ENCODE results near the gene ADAMTSL2. TPM values are rescaled to one million over a fixed set of nuclear protein-coding genes. Genes with fewer than 3 reads are reported as not detected.

ADAMTSL2 gene
- total RNA-seq, 4 donors from 2014 or later, result 2.8 to 6.6 (median 3.2) TPM

DNA sequence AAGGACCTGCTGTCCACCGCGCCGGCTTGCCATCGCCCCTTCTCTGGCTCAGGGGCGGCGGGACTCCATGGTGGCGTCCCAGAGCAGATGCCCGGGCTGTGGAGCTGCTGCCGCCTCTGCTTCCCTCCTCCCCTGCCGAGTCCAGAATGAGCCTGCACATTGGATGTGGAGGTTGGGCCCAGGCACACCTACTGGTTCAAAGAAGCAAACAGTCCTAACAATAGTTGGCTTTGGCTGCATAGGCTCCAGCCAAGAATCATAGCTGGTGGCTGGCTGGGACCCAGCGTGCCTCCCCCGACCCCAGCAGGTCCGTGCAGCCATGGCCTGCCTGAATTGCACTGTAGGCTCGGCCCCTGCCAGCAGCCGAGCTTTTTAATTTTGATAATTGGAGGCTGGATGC lies 25.8 kb downstream of the ADAMTSL2 start:
- Histone ChIP-seq H3K27me3 (peaks cover 0 to 6% (median 0%) of the 10 kb centered on the region in 4 donors), H3K9me3 (no peaks in the 10 kb centered on the region), H3K27ac (replicated peaks in 1 of 4) (peak overlapping the region in 3 of 4 donors; percentile 33 to 44 (median 37)), H3K4me3 (no peak overlapping the region), H3K36me3 (peaks cover 0 to 5% (median 3%) of the 10 kb centered on the region in 4 donors), H3K4me1 (peaks cover 53 to 62% (median 55%) of the 10 kb centered on the region in 4 donors)
- intact Hi-C loops (cut with DNase I), result no loop called here
- TF ChIP-seq POLR2A (IDR thresholded peaks at IDR 0.05; ENCODE audit: low read depth) (no peak), POLR2AphosphoS5 (IDR thresholded peaks at IDR 0.05) (peak in 1 of 2 donors; percentile 16)
- 27% methylated on average over 3 of the region's 15 CpGs for WGBS
- DNase-seq (ENCODE audit: extremely low spot score), result no peak

DNA sequence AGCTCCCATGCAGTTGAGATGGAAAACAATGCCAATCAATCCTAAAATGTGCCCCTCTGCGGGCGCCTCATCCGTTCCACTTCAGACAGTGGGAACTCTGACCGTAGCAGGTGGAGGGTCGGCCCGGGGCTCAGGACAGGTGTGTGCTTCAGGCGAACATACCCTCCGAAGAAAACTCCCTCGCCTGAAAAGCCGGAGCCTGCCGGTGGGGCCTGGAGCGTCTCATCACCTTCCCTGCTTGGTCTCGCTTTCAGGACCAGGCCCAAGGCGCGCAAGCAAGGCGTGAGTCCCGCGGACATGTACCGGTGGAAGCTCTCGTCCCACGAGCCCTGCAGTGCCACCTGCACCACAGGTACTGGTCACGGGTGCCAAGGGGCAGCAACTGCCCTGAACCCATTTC lies 26.4 kb downstream of the ADAMTSL2 start:
- no peak for DNase-seq (ENCODE audit: extremely low spot score)
- 93% methylated on average over 18 of the region's 22 CpGs for WGBS
- intact Hi-C loops (cut with DNase I), result no loop called here
- Histone ChIP-seq H3K4me1 (peaks cover 56 to 68% (median 62%) of the 10 kb centered on the region in 4 donors), H3K27ac (replicated peaks in 1 of 4) (peak overlapping the region in 2 of 4 donors; percentile 33 to 37), H3K4me3 (no peak overlapping the region), H3K27me3 (peaks cover 0 to 6% (median 0%) of the 10 kb centered on the region in 4 donors), H3K36me3 (no peaks in the 10 kb centered on the region), H3K9me3 (no peaks in the 10 kb centered on the region)
- TF ChIP-seq, protein P1, sequence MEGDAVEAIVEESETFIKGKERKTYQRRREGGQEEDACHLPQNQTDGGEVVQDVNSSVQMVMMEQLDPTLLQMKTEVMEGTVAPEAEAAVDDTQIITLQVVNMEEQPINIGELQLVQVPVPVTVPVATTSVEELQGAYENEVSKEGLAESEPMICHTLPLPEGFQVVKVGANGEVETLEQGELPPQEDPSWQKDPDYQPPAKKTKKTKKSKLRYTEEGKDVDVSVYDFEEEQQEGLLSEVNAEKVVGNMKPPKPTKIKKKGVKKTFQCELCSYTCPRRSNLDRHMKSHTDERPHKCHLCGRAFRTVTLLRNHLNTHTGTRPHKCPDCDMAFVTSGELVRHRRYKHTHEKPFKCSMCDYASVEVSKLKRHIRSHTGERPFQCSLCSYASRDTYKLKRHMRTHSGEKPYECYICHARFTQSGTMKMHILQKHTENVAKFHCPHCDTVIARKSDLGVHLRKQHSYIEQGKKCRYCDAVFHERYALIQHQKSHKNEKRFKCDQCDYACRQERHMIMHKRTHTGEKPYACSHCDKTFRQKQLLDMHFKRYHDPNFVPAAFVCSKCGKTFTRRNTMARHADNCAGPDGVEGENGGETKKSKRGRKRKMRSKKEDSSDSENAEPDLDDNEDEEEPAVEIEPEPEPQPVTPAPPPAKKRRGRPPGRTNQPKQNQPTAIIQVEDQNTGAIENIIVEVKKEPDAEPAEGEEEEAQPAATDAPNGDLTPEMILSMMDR (IDR thresholded peaks at IDR 0.05), result no peak
- TF ChIP-seq POLR2A (IDR thresholded peaks at IDR 0.05; ENCODE audit: low read depth) (no peak), POLR2AphosphoS5 (IDR thresholded peaks at IDR 0.05) (no peak), EP300 (IDR thresholded peaks at IDR 0.05) (no peak)

DNA sequence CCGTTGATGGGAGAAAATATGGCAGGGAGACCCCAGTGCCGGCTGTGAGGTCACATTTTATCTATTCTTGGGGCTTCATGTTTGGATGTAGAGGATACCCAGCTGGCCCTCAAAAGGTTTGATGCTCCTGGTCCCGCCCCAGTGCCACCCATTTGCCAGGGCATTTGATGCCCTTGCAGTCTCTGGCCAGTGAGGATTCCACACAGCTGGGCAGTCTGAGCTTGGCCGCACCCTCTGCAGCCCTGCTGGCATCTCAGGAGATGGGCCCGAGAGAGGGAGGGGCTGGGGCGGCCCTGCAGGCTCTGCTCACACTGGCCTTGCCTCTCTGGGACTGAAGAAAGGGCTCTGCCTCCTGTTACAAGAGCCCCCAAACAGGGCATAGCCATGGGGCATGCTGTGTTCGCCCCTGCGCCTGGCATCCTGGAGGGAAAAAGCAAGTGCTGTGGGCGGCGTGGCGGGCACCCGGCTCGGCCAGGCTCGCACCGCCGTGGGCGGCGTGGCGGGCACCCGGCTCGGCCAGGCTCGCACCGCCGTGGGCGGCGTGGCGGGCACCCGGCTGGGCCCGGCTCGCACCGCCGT lies 27.6 kb downstream of the ADAMTSL2 start:
- TF ChIP-seq POLR2AphosphoS5 (IDR thresholded peaks at IDR 0.05), result no peak
- Histone ChIP-seq H3K9me3 (no peaks in the 10 kb centered on the region), H3K4me1 (peaks cover 56 to 78% (median 69%) of the 10 kb centered on the region in 4 donors), H3K4me3 (no peak overlapping the region), H3K27me3 (peaks cover 0 to 14% (median 0%) of the 10 kb centered on the region in 4 donors), H3K27ac (replicated peaks in 1 of 4) (no peak overlapping the region), H3K36me3 (no peaks in the 10 kb centered on the region)
- intact Hi-C loops (cut with DNase I), result no loop called here
- no peak for DNase-seq (ENCODE audit: extremely low spot score)
- WGBS, result 96% methylated on average over 11 of the region's 32 CpGs

DNA sequence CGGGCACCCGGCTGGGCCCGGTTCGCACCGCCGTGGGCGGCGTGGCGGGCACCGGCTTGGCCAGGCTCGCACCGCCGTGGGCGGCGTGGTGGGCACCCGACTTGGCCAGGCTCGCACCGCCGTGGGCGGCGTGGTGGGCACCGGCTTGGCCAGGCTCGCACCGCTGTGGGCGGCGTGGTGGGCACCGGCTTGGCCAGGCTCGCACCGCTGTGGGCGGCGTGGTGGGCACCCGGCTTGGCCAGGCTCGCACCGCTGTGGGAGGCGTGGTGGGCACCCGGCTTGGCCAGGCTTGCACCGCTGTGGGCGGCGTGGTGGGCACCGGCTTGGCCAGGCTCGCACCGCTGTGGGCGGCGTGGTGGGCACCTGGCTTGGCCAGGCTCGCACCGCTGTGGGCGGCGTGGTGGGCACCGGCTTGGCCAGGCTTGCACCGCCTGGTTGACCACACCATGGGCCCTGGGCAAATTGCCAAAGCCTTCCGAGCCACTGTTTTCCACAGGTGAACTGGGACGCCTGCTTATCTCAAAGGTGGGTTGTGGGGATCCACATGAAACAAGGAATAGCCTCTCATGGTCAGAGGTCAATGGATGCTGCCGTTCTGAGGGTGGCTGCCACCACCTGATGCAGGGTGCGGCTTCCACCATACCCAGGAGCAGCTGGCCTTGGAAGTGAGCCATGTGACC lies 28.2 kb downstream of the ADAMTSL2 start:
- intact Hi-C loops (cut with DNase I), result no loop called here
- Histone ChIP-seq H3K4me1 (peaks cover 51 to 71% (median 63%) of the 10 kb centered on the region in 4 donors), H3K27ac (replicated peaks in 1 of 4) (peak overlapping the region in 3 of 4 donors; percentile 19 to 70 (median 60)), H3K4me3 (no peak overlapping the region), H3K27me3 (peaks cover 0 to 14% (median 0%) of the 10 kb centered on the region in 4 donors), H3K36me3 (no peaks in the 10 kb centered on the region), H3K9me3 (no peaks in the 10 kb centered on the region)
- no peak for DNase-seq (ENCODE audit: extremely low spot score)
- no peak for TF ChIP-seq EP300 (IDR thresholded peaks at IDR 0.05)
- TF ChIP-seq POLR2A (IDR thresholded peaks at IDR 0.05; ENCODE audit: low read depth), result no peak
- TF ChIP-seq, protein P1 (IDR thresholded peaks at IDR 0.05), result no peak
- TF ChIP-seq POLR2AphosphoS5 (IDR thresholded peaks at IDR 0.05), result no peak
- WGBS, result 95% methylated on average over 11 of the region's 54 CpGs

DNA sequence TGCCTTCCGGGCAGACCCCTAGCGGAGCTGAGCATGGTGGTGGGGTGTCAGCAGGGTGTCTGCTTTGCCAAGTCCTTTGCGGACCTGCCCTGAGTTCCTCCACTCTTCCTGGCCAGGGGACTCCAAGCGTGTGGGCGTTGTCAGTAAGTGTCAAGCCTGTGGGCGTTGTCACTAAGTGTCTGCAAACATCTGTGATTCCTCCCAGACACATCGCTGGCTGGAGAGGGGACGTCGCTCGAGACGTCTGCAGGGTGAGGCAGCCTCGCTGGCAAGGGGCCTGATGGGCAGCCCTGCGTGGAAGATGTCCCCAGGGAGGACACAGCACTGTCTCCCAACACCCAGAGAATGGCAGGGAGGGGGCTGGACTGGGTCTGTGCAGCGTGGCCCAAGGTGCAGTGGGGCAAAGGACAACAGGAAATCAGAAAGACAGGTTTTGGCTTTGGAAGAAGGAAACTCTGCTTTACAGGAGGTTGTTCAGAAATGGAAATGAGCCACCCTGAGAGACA lies 28.8 kb downstream of the ADAMTSL2 start:
- WGBS, result 22% methylated on average over 11 of the region's 14 CpGs
- peak; percentile 94 for DNase-seq (ENCODE audit: extremely low spot score)
- TF ChIP-seq, protein P1 (IDR thresholded peaks at IDR 0.05), result no peak
- TF ChIP-seq POLR2A (IDR thresholded peaks at IDR 0.05; ENCODE audit: low read depth) (no peak), EP300 (IDR thresholded peaks at IDR 0.05) (no peak), POLR2AphosphoS5 (IDR thresholded peaks at IDR 0.05) (peak; percentile 62 to 83)
- Histone ChIP-seq H3K9me3 (no peaks in the 10 kb centered on the region), H3K4me3 (no peak overlapping the region), H3K4me1 (peaks cover 46 to 65% (median 58%) of the 10 kb centered on the region in 4 donors), H3K36me3 (no peaks in the 10 kb centered on the region), H3K27ac (replicated peaks in 1 of 4) (peak overlapping the region in 3 of 4 donors; percentile 19 to 70 (median 60)), H3K27me3 (peaks cover 0 to 14% (median 0%) of the 10 kb centered on the region in 4 donors)
- intact Hi-C loops (cut with DNase I), result no loop called here
